K562 (cell line): ENCODE measurements around the gene OR2B2. TPM values are rescaled to one million over a fixed set of nuclear protein-coding genes. Genes with fewer than 3 reads are reported as not detected.

Experiments used
- ATF6 ChIP-seq: sonication (generic); formaldehyde crosslinking; IDR thresholded peaks from 2 replicates; pipeline ENCODE4 v1.4.0; 2020; ENCODE audit warnings: mild to moderate bottlenecking, missing genetic modification reagents
- ATF7 ChIP-seq: fragments of 450-650 bp; IDR thresholded peaks from 2 replicates; pipeline ENCODE4 v1.7.1; 2014; ENCODE audit warnings: mild to moderate bottlenecking, moderate library complexity
- ESRRA ChIP-seq: fragments of 450-650 bp; IDR thresholded peaks from 2 replicates; pipeline ENCODE4 v1.6.1; 2014; ENCODE audit warnings: low read depth, mild to moderate bottlenecking, moderate library complexity, borderline replicate concordance
- FOXA3 ChIP-seq, 2 experiments: fragments of 450-650 bp in 1 of 2; sonication (generic) in 1 of 2; formaldehyde crosslinking; IDR thresholded peaks in 1 of 2; conservative IDR thresholded peaks in 1 of 2; 2 replicates each; pipeline versions ENCODE4 v1.4.0 to v1.8.0; 2020 to 2022; ENCODE audit warnings: mild to moderate bottlenecking in 2 of 2, missing genetic modification reagents in 1 of 2
- HDAC2 ChIP-seq: fragments of 450-650 bp; IDR thresholded peaks from 2 replicates; pipeline ENCODE4 v1.6.1; 2016; ENCODE audit warnings: mild to moderate bottlenecking
- KLF13 ChIP-seq: fragments of 450-650 bp; IDR thresholded peaks from 2 replicates; pipeline ENCODE4 v1.6.1; 2016; ENCODE audit warnings: missing genetic modification characterization, low read depth, mild to moderate bottlenecking, missing compliant biosample characterization, moderate library complexity, borderline replicate concordance
- MNT ChIP-seq, 2 experiments: fragments of 450-650 bp; conservative IDR thresholded peaks; 2 replicates each; pipeline ENCODE4 v1.6.1; 2017; ENCODE audit warnings: mild to moderate bottlenecking in 2 of 2, moderate library complexity in 2 of 2
- NELFE ChIP-seq: IDR thresholded peaks from 2 replicates; pipeline ENCODE4 v1.6.1; 2011; ENCODE audit warnings: mild to moderate bottlenecking; ENCODE audit not compliant: insufficient read depth, insufficient read length
- NUFIP1 ChIP-seq: fragments of 450-650 bp; IDR thresholded peaks from 2 replicates; pipeline ENCODE4 v1.6.1; 2018; ENCODE audit not compliant: partially characterized antibody
- PHB2 ChIP-seq: fragments of 450-650 bp; IDR thresholded peaks from 2 replicates; pipeline ENCODE4 v1.6.1; 2017; ENCODE audit warnings: low read depth
- RB1 ChIP-seq: fragments of 450-650 bp; IDR thresholded peaks from 2 replicates; pipeline ENCODE4 v1.6.1; 2017; ENCODE audit warnings: low read depth, mild to moderate bottlenecking
- SMAD3 ChIP-seq: fragments of 450-650 bp; formaldehyde crosslinking; conservative IDR thresholded peaks from 2 replicates; pipeline ENCODE4 v1.4.0; 2020; ENCODE audit warnings: mild to moderate bottlenecking
- SREBF2 ChIP-seq: sonication (generic); formaldehyde crosslinking; IDR thresholded peaks from 2 replicates; pipeline ENCODE4 v1.4.0; 2020; ENCODE audit warnings: mild to moderate bottlenecking, missing genetic modification reagents
- SRSF3 ChIP-seq: fragments of 200-400 bp; formaldehyde crosslinking; IDR thresholded peaks from 2 replicates; pipeline ENCODE4 v1.6.1; 2016; ENCODE audit warnings: mild to moderate bottlenecking, low read length, moderate library complexity; ENCODE audit not compliant: insufficient read depth
- THRAP3 ChIP-seq: fragments of 450-650 bp; IDR thresholded peaks from 2 replicates; pipeline ENCODE4 v1.6.1; 2016; ENCODE audit warnings: mild to moderate bottlenecking, inconsistent platforms, borderline replicate concordance
- ZBTB2 ChIP-seq: fragments of 450-650 bp; IDR thresholded peaks from 2 replicates; pipeline ENCODE4 v1.6.1; 2016; ENCODE audit warnings: antibody characterized with exemption
- ZNF707 ChIP-seq: fragments of 250-450 bp; sonication (Bioruptor Pico); conservative IDR thresholded peaks from 2 replicates; pipeline ENCODE4 v1.8.0; 2022; ENCODE audit warnings: inconsistent platforms, mild to moderate bottlenecking, moderate library complexity
- polyA plus RNA-seq, 8 experiments: library from polyadenylated mRNA; depleted of rRNA in 4 of 8; stranded (reverse) in 5 of 8; unstranded in 3 of 8; fragments of >200 nt; fragmentation: Nextera tagmentation in 2 of 8; fragmentation: Illumina TruSeq in 1 of 8; extraction: Ambion mirVana in 2 of 8; extraction: Trizol in 1 of 8; gene quantifications; 2 replicates each; pipeline versions ENCODE4 v1.2.1 to v1.2.3, GENCODE V29; 2011 to 2014; ENCODE audit warnings: inconsistent platforms in 1 of 8, missing spikeins in 1 of 8
- total RNA-seq, 7 experiments: library from RNA; depleted of rRNA in 6 of 7; stranded (reverse); fragments of >200 nt in 6 of 7; fragmentation: Illumina TruSeq in 2 of 7; extraction: Trizol in 2 of 7; gene quantifications; 2 replicates each; pipeline versions ENCODE4 v1.2.1 to v1.2.3, GENCODE V29; 2011 to 2021; ENCODE audit warnings: low replicate concordance in 1 of 7
- TF ChIP-seq, protein P1 (sequence below): sonication (generic); formaldehyde crosslinking; IDR thresholded peaks from 2 replicates; pipeline ENCODE4 v1.8.1; 2023; ENCODE audit warnings: mild to moderate bottlenecking, missing genetic modification reagents, moderate library complexity
- TF ChIP-seq, protein P2 (sequence below): fragments of 250-450 bp; sonication (Bioruptor Pico); IDR thresholded peaks from 2 replicates; pipeline ENCODE4 v1.8.0; 2021; ENCODE audit warnings: moderate library complexity, mild to moderate bottlenecking, inconsistent platforms

Gene OR2B2
- total and polyA plus RNA-seq, 9 of the 15 experiments (the other 6 are each of a cell fraction or from before 2014, with no cell fraction given): 0.24 TPM; not detected in 8

DNA sequence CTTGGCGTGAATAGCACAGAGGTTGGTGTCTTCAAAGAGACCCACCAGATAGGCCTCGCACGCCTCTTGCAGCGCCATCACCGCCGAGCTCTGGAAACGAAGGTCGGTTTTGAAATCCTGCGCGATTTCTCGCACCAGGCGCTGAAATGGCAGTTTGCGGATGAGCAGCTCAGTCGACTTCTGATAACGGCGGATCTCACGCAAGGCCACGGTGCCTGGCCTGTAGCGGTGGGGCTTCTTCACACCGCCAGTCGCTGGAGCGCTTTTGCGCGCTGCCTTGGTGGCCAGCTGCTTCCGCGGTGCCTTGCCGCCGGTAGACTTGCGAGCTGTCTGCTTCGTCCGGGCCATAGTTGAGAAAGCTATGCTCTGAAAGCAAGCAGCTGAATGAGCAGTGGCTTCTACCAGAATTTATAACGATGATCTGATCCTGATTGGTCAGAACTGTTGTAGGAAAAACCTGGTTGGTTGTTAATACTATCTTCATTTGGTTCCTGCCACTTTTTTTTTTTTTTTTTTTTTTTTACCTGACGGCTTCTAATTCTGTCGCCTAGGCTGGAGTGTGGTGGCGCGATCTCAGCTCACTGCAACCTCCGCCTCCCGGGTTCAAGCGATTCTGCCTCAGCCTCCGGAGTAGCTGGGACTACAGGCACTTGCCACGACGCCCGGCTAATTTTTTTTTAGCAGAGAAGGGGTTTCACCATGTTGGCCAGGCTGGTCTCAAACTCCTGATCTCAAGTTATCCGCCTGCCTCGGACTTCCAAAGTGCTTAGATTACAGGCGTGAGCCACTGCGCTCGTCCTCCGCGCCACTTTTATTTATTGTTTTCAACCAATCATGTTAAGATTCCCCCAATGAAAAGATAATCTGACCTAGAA lies 21.5 kb downstream of the OR2B2 start (continued):
- TF ChIP-seq FOXA3 (CRISPR knock-in tag; conservative IDR thresholded peaks at IDR 0.05 in 1 of 2, IDR thresholded peaks at IDR 0.05 in 1 of 2) (no peak), HDAC2 (peak; percentile 33; the same call in 1 of the 2 replicates), KLF13 (peak; percentile 45; the same call in 1 of the 2 replicates), ATF6 (CRISPR knock-in tag) (no peak; the same call in none of the 2 replicates), SREBF2 (no peak), PHB2 (no peak), SRSF3 (no peak), MNT (conservative IDR thresholded peaks at IDR 0.05) (peak; percentile 35 to 60; a peak in 2 of 4 replicates), RB1 (peak; percentile 71), SMAD3 (CRISPR knock-in tag) (no peak), NELFE (peak; percentile 51), ATF7 (peak; percentile 65), ZNF707 (CRISPR knock-in tag) (no peak), THRAP3 (peak; percentile 97), ESRRA (peak; percentile 49), NUFIP1 (no peak), ZBTB2 (peak; percentile 70; the same call in 1 of the 2 replicates)
- TF ChIP-seq, protein P1, sequence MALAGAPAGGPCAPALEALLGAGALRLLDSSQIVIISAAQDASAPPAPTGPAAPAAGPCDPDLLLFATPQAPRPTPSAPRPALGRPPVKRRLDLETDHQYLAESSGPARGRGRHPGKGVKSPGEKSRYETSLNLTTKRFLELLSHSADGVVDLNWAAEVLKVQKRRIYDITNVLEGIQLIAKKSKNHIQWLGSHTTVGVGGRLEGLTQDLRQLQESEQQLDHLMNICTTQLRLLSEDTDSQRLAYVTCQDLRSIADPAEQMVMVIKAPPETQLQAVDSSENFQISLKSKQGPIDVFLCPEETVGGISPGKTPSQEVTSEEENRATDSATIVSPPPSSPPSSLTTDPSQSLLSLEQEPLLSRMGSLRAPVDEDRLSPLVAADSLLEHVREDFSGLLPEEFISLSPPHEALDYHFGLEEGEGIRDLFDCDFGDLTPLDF (CRISPR knock-in tag): no peak
- TF ChIP-seq, protein P2, sequence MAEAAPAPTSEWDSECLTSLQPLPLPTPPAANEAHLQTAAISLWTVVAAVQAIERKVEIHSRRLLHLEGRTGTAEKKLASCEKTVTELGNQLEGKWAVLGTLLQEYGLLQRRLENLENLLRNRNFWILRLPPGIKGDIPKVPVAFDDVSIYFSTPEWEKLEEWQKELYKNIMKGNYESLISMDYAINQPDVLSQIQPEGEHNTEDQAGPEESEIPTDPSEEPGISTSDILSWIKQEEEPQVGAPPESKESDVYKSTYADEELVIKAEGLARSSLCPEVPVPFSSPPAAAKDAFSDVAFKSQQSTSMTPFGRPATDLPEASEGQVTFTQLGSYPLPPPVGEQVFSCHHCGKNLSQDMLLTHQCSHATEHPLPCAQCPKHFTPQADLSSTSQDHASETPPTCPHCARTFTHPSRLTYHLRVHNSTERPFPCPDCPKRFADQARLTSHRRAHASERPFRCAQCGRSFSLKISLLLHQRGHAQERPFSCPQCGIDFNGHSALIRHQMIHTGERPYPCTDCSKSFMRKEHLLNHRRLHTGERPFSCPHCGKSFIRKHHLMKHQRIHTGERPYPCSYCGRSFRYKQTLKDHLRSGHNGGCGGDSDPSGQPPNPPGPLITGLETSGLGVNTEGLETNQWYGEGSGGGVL (CRISPR knock-in tag): no peak
